H1 (cell line): ENCODE results near the gene MID1.

Source experiments
- JUND ChIP-seq: IDR thresholded peaks from 2 replicates; pipeline ENCODE4 v1.6.1; 2011; ENCODE audit warnings: mild to moderate bottlenecking, improper control_type of control experiment, low read length
- POLR2A ChIP-seq, 2 experiments: IDR thresholded peaks; 1 replicate in 1 of 2; 2 replicates in 1 of 2; pipeline ENCODE4 v1.6.1; 2011; ENCODE audit warnings: low read depth in 2 of 2, low read length in 2 of 2, mild to moderate bottlenecking in 2 of 2; ENCODE audit errors: control extremely low read depth in 1 of 2
- RAD21 ChIP-seq, 2 experiments: IDR thresholded peaks in 1 of 2; conservative IDR thresholded peaks in 1 of 2; 2 replicates each; pipeline ENCODE4 v1.6.1; 2011; ENCODE audit warnings: low read depth in 2 of 2, low read length in 2 of 2, improper control_type of control experiment in 1 of 2, inconsistent platforms in 1 of 2, mild to moderate bottlenecking in 1 of 2, moderate library complexity in 1 of 2
- RFX5 ChIP-seq: IDR thresholded peaks from 2 replicates; pipeline ENCODE4 v1.6.1; 2011; ENCODE audit warnings: low read depth, low read length, improper control_type of control experiment, borderline replicate concordance
- SIN3A ChIP-seq, 2 experiments: IDR thresholded peaks in 1 of 2; conservative IDR thresholded peaks in 1 of 2; 2 replicates each; pipeline ENCODE4 v1.6.1; 2011 to 2012; ENCODE audit warnings: low read length in 2 of 2, improper control_type of control experiment in 1 of 2, low read depth in 1 of 2, mild to moderate bottlenecking in 1 of 2
- TAF1 ChIP-seq: IDR thresholded peaks from 2 replicates; pipeline ENCODE4 v1.6.1; 2011; ENCODE audit warnings: mild to moderate bottlenecking, low read depth, low read length
- TF ChIP-seq, protein P1 (sequence below), 3 experiments: IDR thresholded peaks; 1 replicate in 2 of 3; 2 replicates in 1 of 3; pipeline versions ENCODE4 v1.5.1 to v1.6.1; 2011; ENCODE audit warnings: low read length in 3 of 3, mild to moderate bottlenecking in 3 of 3, inconsistent platforms in 2 of 3, low read depth in 1 of 3, moderate library complexity in 1 of 3; ENCODE audit not compliant: insufficient read depth in 1 of 3; ENCODE audit errors: control extremely low read depth in 1 of 3
- TF ChIP-seq, protein P2 (sequence below): IDR thresholded peaks from 2 replicates; pipeline ENCODE4 v1.6.1; 2012; ENCODE audit warnings: inconsistent platforms

GRCh38 chrX:10512741-10513140 lies 107.6 kb downstream of the MID1 start:
- no peak for TF ChIP-seq SIN3A (conservative IDR thresholded peaks at IDR 0.05 in 1 of 2, IDR thresholded peaks at IDR 0.05 in 1 of 2; ENCODE audit: low read depth in 1 of 2, low read length in 2 of 2)
- TF ChIP-seq, protein P1, sequence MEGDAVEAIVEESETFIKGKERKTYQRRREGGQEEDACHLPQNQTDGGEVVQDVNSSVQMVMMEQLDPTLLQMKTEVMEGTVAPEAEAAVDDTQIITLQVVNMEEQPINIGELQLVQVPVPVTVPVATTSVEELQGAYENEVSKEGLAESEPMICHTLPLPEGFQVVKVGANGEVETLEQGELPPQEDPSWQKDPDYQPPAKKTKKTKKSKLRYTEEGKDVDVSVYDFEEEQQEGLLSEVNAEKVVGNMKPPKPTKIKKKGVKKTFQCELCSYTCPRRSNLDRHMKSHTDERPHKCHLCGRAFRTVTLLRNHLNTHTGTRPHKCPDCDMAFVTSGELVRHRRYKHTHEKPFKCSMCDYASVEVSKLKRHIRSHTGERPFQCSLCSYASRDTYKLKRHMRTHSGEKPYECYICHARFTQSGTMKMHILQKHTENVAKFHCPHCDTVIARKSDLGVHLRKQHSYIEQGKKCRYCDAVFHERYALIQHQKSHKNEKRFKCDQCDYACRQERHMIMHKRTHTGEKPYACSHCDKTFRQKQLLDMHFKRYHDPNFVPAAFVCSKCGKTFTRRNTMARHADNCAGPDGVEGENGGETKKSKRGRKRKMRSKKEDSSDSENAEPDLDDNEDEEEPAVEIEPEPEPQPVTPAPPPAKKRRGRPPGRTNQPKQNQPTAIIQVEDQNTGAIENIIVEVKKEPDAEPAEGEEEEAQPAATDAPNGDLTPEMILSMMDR (IDR thresholded peaks at IDR 0.05; ENCODE audit: control extremely low read depth in 1 of 3, insufficient read depth in 1 of 3, low read depth in 1 of 3, low read length in 3 of 3), result no peak
- TF ChIP-seq JUND, result no peak
- no peak for TF ChIP-seq RAD21 (IDR thresholded peaks at IDR 0.05 in 1 of 2, conservative IDR thresholded peaks at IDR 0.05 in 1 of 2; ENCODE audit: low read depth in 2 of 2, low read length in 2 of 2)
- TF ChIP-seq, protein P2, sequence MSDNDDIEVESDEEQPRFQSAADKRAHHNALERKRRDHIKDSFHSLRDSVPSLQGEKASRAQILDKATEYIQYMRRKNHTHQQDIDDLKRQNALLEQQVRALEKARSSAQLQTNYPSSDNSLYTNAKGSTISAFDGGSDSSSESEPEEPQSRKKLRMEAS, result no peak
- no peak for TF ChIP-seq RFX5
- no peak for TF ChIP-seq TAF1
- TF ChIP-seq POLR2A (IDR thresholded peaks at IDR 0.05; ENCODE audit: control extremely low read depth in 1 of 2, low read depth in 2 of 2, low read length in 2 of 2), result no peak
